HAP-1 (cell line): ENCODE data around the gene PTPRF.

Experiments used
- DNase-seq, 2 experiments: peaks; one replicate each; pipeline ENCODE4 v3.0.0-alpha.2; 2016 to 2020; ENCODE audit warnings: low spot score in 2 of 2
- H3K27me3 ChIP-seq: fragments of 250-450 bp; sonication (Bioruptor Pico); 2 replicates; pipeline ENCODE4 v1.5.1; 2020; ENCODE audit warnings: low read depth, mild to moderate bottlenecking, moderate library complexity
- H3K36me3 ChIP-seq: fragments of 250-450 bp; sonication (Bioruptor Pico); replicated peaks from 2 replicates; pipeline ENCODE4 v1.5.1; 2020; ENCODE audit warnings: mild to moderate bottlenecking
- H3K4me1 ChIP-seq: fragments of 250-450 bp; sonication (Bioruptor Pico); 2 replicates; pipeline ENCODE4 v1.5.1; 2020; ENCODE audit warnings: mild to moderate bottlenecking
- H3K4me3 ChIP-seq: fragments of 250-450 bp; sonication (Bioruptor Pico); 2 replicates; pipeline ENCODE4 v1.5.1; 2020; ENCODE audit warnings: mild to moderate bottlenecking, moderate library complexity
- H3K9me3 ChIP-seq: fragments of 250-450 bp; sonication (Bioruptor Pico); 2 replicates; pipeline ENCODE4 v1.5.1; 2020; ENCODE audit warnings: mild to moderate bottlenecking, moderate library complexity
- in situ Hi-C: fragments of 300-500 bp; cut with MboI; formaldehyde crosslinking; loops from 3 replicates; pipeline ENCODE4 v1.14.3; 2020; ENCODE audit warnings: low sequenced_read_pairs, inconsistent platforms, mixed read lengths

The PTPRF gene

GRCh38 chr1:43536864-43537358 is 6.2 kb downstream of the PTPRF start:
- H3K4me1 ChIP-seq = peaks cover 4% of the 10 kb centered on the region

GRCh38 chr1:43537423-43538142 is 6.9 kb downstream of the PTPRF start:
- Histone ChIP-seq H3K4me1 (no peaks in the 10 kb centered on the region; the same call in none of the 2 replicates), H3K36me3 (peaks cover 11% of the 10 kb centered on the region), H3K9me3 (no peaks in the 10 kb centered on the region), H3K27me3 (no peaks in the 10 kb centered on the region), H3K4me3 (no peak overlapping the region)
- in situ Hi-C loops = loop anchor here (25.0 kb wide), 1 partner anchor 400 kb away; the partner anchor contains the start of genes ARTN and IPO13
- no peak for DNase-seq

More at GRCh38 chr1:43536864-43537358, 6.2 kb downstream of the PTPRF start:
- no peaks in the 10 kb centered on the region for H3K9me3 ChIP-seq
- H3K27me3 ChIP-seq = no peaks in the 10 kb centered on the region
- no peak for DNase-seq
- in situ Hi-C loops = loop anchor here (25.0 kb wide), 1 partner anchor 400 kb away; the partner anchor contains the start of genes ARTN and IPO13
- H3K36me3 ChIP-seq = peaks cover 11% of the 10 kb centered on the region; the same call in 1 of the 2 replicates
- no peak overlapping the region for H3K4me3 ChIP-seq

- no peaks in the 10 kb centered on the region for H3K9me3 ChIP-seq
- H3K4me3 ChIP-seq = no peak overlapping the region
- in situ Hi-C loops = loop anchor here (25.0 kb wide), 1 partner anchor 399 kb away; the partner anchor contains the start of genes ARTN and IPO13
- no peak for DNase-seq
- H3K27me3 ChIP-seq = no peaks in the 10 kb centered on the region
- H3K36me3 ChIP-seq = peaks cover 16% of the 10 kb centered on the region
- H3K4me1 ChIP-seq = no peaks in the 10 kb centered on the region; the same call in 1 of the 2 replicates
These were observed 7.4 kb downstream of the PTPRF start for GRCh38 chr1:43538143-43538487.

GRCh38 chr1:43538969-43539368 is 8.3 kb downstream of the PTPRF start:
- Histone ChIP-seq H3K9me3 (no peaks in the 10 kb centered on the region), H3K27me3 (no peaks in the 10 kb centered on the region), H3K4me3 (no peak overlapping the region), H3K36me3 (peaks cover 17% of the 10 kb centered on the region), H3K4me1 (no peaks in the 10 kb centered on the region; the same call in 1 of the 2 replicates)
- DNase-seq = no peak
- in situ Hi-C loops = loop anchor here (25.0 kb wide), 1 partner anchor 398 kb away; the partner anchor contains the start of genes ARTN and IPO13

- in situ Hi-C loops = loop anchor here (25.0 kb wide), 1 partner anchor 397 kb away; the partner anchor contains the start of genes ARTN and IPO13
- H3K36me3 ChIP-seq = peaks cover 17% of the 10 kb centered on the region
- no peak for DNase-seq
These were observed 9.2 kb downstream of the PTPRF start for GRCh38 chr1:43539726-43540434.

GRCh38 chr1:43540653-43541071 is 10.0 kb downstream of the PTPRF start:
- Histone ChIP-seq H3K4me1 (0 out of 2 replicates have a peak, but pooled peaks cover 5% of the 10 kb centered on the region), H3K4me3 (no peak overlapping the region), H3K27me3 (no peaks in the 10 kb centered on the region), H3K36me3 (peaks cover 22% of the 10 kb centered on the region), H3K9me3 (no peaks in the 10 kb centered on the region)
- in situ Hi-C loops = loop anchor here (25.0 kb wide), 1 partner anchor 397 kb away; the partner anchor contains the start of genes ARTN and IPO13
- no peak for DNase-seq

More at GRCh38 chr1:43539726-43540434, 9.2 kb downstream of the PTPRF start:
- Histone ChIP-seq H3K4me1 (no peaks in the 10 kb centered on the region), H3K27me3 (no peaks in the 10 kb centered on the region), H3K9me3 (no peaks in the 10 kb centered on the region), H3K4me3 (no peak overlapping the region)

- DNase-seq = no peak
- no peaks in the 10 kb centered on the region for H3K9me3 ChIP-seq
- H3K4me3 ChIP-seq = no peak overlapping the region
- H3K4me1 ChIP-seq = 0 out of 2 replicates have a peak, but pooled peaks cover 5% of the 10 kb centered on the region
- no peaks in the 10 kb centered on the region for H3K27me3 ChIP-seq
- in situ Hi-C loops = loop anchor here (25.0 kb wide), 1 partner anchor 396 kb away; the partner anchor contains the start of genes ARTN and IPO13
- H3K36me3 ChIP-seq = peaks cover 22% of the 10 kb centered on the region
These were observed 10.5 kb downstream of the PTPRF start for GRCh38 chr1:43541141-43541540.

GRCh38 chr1:43541721-43542401 is 11.2 kb downstream of the PTPRF start:
- H3K27me3 ChIP-seq = no peaks in the 10 kb centered on the region
- H3K36me3 ChIP-seq = peaks cover 26% of the 10 kb centered on the region
- no peak for DNase-seq
- H3K9me3 ChIP-seq = no peaks in the 10 kb centered on the region
- no peak overlapping the region for H3K4me3 ChIP-seq
- in situ Hi-C loops = loop anchor here (25.0 kb wide), 1 partner anchor 395 kb away; the partner anchor contains the start of genes ARTN and IPO13
- 0 out of 2 replicates have a peak, but pooled peaks cover 5% of the 10 kb centered on the region for H3K4me1 ChIP-seq

- Histone ChIP-seq H3K9me3 (no peaks in the 10 kb centered on the region), H3K36me3 (peaks cover 32% of the 10 kb centered on the region)
- in situ Hi-C loops = loop anchor here (25.0 kb wide), 1 partner anchor 395 kb away; the partner anchor contains the start of genes ARTN and IPO13
These were observed 12.1 kb downstream of the PTPRF start for GRCh38 chr1:43542527-43543458.

GRCh38 chr1:43543567-43543966 is 12.9 kb downstream of the PTPRF start:
- Histone ChIP-seq H3K36me3 (peaks cover 30% of the 10 kb centered on the region), H3K4me3 (no peak overlapping the region), H3K9me3 (no peaks in the 10 kb centered on the region), H3K4me1 (0 out of 2 replicates have a peak, but pooled peaks cover 5% of the 10 kb centered on the region), H3K27me3 (no peaks in the 10 kb centered on the region)
- DNase-seq = no peak
- in situ Hi-C loops = loop anchor here (25.0 kb wide), 1 partner anchor 394 kb away; the partner anchor contains the start of genes ARTN and IPO13

More at GRCh38 chr1:43542527-43543458, 12.1 kb downstream of the PTPRF start:
- DNase-seq = no peak
- Histone ChIP-seq H3K4me1 (0 out of 2 replicates have a peak, but pooled peaks cover 5% of the 10 kb centered on the region), H3K27me3 (no peaks in the 10 kb centered on the region), H3K4me3 (no peak overlapping the region)

GRCh38 chr1:43545339-43545694 is 14.6 kb downstream of the PTPRF start:
- H3K27me3 ChIP-seq = no peaks in the 10 kb centered on the region
- H3K4me3 ChIP-seq = no peak overlapping the region
- 0 out of 2 replicates have a peak, but pooled peaks cover 5% of the 10 kb centered on the region for H3K4me1 ChIP-seq
- DNase-seq = no peak
- in situ Hi-C loops = loop anchor here (25.0 kb wide), 1 partner anchor 392 kb away; the partner anchor contains the start of genes ARTN and IPO13
- H3K36me3 ChIP-seq = peaks cover 23% of the 10 kb centered on the region
- H3K9me3 ChIP-seq = no peaks in the 10 kb centered on the region
